GM12801 (cell line): ENCODE data around the gene ACTL9.

ENCODE experiments used
- TF ChIP-seq, protein P1 (sequence below): IDR thresholded peaks from one replicate; pipeline ENCODE4 v1.5.1; 2011; ENCODE audit warnings: control low read depth; ENCODE audit not compliant: insufficient read length; ENCODE audit errors: extremely low read depth

Gene ACTL9

DNA sequence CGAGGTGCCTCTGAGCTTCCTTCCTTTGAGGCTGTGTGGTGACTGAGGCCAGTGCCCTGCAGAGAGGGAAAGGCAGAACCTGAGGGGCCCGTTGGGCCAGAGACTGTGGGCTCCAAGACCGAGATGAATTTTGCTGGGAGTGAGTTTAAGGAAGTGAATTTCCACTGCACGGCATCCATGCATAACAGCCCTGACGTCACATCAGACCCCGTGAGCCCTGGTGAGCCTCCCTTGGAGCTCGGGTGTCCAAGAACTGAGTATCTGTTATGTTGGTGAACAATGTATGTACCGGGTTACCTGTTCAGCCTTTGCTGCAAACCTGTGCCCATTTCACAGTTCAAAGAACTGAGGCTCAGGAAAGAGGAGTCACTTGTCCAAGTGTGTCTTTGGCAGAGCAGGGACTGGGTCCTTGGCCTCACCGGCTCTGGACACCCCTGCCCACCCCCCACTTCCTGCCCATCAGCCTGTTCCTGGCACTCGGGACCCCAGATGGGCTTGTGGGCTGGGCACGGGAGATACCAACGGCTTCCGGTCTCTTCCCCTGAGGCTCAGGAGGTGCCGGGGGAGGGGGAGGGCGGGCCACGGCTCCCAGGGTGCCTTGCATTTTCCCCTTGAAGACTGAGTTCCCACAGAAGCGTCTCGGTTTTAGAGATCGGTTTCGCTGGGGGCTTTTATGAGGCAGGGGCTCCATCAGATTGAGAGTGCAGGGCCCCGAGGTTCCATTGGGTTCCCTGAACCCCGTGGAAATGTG, 34.5 kb downstream of the ACTL9 start:
- TF ChIP-seq, protein P1, sequence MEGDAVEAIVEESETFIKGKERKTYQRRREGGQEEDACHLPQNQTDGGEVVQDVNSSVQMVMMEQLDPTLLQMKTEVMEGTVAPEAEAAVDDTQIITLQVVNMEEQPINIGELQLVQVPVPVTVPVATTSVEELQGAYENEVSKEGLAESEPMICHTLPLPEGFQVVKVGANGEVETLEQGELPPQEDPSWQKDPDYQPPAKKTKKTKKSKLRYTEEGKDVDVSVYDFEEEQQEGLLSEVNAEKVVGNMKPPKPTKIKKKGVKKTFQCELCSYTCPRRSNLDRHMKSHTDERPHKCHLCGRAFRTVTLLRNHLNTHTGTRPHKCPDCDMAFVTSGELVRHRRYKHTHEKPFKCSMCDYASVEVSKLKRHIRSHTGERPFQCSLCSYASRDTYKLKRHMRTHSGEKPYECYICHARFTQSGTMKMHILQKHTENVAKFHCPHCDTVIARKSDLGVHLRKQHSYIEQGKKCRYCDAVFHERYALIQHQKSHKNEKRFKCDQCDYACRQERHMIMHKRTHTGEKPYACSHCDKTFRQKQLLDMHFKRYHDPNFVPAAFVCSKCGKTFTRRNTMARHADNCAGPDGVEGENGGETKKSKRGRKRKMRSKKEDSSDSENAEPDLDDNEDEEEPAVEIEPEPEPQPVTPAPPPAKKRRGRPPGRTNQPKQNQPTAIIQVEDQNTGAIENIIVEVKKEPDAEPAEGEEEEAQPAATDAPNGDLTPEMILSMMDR = no peak

DNA sequence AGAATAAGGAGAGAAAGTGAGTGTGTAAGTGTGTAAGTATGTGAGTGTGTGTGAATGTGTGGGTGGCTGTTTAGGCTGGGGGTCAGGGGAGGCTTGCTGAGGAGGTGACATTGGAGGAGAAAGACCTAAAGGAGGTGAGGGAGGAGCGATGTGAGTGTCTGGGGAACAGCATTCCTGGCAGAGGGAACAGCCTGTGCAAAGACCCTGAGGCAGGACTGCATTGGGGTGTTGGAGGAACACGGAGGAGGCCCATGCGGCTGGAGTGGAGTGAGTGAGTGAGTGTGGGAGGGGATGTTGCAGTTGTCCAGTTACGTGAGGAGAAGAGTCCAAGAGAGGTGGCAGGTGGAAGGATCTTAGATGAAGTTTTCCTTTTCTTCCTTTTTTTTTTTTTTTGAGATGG, 36.3 kb downstream of the ACTL9 start:
- TF ChIP-seq, protein P1 = no peak

DNA sequence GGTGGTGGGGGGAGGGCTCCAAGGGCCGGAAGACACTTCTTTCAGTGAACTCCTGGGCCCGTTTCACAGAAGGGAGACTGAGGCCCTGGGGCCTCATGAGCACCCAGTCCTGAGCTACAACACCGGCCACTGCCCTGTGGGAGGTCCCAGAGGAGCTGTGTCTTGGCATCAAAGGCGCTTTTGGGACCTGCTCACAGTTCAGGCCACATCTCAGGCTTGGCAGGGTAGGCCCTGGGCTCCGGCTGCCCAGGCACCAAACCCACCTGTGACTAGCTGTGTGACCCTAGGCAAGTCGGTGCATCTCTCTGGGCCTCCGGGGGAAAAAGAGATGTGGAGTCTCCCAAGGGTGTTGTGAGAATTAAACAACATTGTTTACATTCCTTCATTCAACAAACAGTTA, 38.7 kb downstream of the ACTL9 start:
- TF ChIP-seq, protein P1 = no peak

- TF ChIP-seq, protein P1 = no peak
Observed at GRCh38 chr19:8657869-8658268, 40.7 kb downstream of the ACTL9 start.

- TF ChIP-seq, protein P1 = no peak
Observed at GRCh38 chr19:8655340-8655709, 43.3 kb downstream of the ACTL9 start.

GRCh38 chr19:8654591-8655339, 43.8 kb downstream of the ACTL9 start:
- TF ChIP-seq, protein P1 = no peak

DNA sequence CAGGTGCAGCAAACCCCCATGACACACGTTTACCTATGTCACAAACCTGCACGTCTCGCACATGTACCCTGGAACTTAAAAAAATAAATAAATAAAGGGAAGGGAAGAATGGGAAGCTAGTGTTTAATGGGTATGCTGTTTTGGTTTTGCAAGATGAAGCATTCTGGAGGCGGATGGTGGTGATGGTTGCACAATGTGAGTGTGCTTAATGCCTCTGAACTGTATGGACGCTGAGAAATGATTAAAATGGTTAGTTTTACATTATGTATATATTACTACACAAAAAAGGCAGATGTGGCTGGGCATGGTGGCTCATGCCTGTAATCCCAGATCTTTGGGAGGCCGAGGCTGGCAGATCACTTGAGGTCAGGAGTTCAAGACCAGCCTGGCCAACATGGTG, 50.4 kb downstream of the ACTL9 start:
- TF ChIP-seq, protein P1 = no peak
